NCI-H526 treated with DMSO at 0.1 percent for 48 hours (cell line): Measurements from ENCODE around the gene TOPAZ1.
"Not testable (repeated sequence)": the region's sequence is repeated elsewhere in the genome, so short reads cannot be mapped to it uniquely, and the experiment has no call there.

Source experiments
- DNase-seq: peaks from one replicate; lab custom pipeline; 2025; lab: John Stamatoyannopoulos, UW

The TOPAZ1 gene

DNA sequence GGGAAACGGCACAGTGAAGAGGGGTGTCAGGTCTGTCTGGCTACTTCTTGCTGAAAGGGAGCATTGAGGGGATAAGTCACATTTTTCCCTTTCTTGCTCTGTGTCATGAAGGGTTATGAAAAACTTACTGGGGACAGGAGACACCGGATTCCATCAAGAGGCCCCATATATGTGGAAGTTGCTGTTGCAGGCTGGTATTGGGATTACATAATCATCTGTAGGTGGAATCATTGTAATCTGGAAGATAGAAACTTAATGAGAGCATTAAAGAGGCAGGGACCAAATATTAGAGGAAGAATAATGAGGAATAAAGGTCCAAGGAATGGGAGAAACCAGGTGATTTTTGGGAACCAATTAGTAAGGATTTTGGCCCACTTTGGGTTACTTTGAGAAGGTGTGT, 92.6 kb downstream of the TOPAZ1 start:
- DNase-seq, result no peak

DNA sequence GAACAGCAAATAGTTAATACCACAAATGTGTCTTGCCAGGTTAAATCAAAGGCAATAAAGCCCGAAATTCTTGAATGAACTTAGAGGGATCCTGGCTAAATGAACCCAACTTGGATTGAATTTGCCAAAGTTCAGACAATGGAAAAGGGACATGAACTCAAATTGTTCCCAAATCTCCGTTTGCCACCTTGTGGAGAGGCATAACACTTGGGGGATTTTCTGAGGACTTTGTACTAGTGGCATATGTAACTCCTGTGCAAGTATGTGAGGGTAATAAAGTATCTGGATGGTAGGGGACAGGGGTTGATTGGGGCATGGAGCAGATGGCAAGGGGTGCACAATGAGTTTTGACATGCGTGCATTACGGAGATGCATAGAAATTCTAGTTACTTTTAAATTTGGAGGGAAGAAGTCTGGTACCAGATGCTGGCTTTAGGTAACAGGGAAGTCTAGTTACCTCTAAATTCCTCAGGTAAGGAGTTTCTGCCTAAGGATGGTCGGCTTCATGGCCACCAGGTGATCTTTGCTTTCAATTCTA, 95.6 kb downstream of the TOPAZ1 start:
- no peak for DNase-seq

DNA sequence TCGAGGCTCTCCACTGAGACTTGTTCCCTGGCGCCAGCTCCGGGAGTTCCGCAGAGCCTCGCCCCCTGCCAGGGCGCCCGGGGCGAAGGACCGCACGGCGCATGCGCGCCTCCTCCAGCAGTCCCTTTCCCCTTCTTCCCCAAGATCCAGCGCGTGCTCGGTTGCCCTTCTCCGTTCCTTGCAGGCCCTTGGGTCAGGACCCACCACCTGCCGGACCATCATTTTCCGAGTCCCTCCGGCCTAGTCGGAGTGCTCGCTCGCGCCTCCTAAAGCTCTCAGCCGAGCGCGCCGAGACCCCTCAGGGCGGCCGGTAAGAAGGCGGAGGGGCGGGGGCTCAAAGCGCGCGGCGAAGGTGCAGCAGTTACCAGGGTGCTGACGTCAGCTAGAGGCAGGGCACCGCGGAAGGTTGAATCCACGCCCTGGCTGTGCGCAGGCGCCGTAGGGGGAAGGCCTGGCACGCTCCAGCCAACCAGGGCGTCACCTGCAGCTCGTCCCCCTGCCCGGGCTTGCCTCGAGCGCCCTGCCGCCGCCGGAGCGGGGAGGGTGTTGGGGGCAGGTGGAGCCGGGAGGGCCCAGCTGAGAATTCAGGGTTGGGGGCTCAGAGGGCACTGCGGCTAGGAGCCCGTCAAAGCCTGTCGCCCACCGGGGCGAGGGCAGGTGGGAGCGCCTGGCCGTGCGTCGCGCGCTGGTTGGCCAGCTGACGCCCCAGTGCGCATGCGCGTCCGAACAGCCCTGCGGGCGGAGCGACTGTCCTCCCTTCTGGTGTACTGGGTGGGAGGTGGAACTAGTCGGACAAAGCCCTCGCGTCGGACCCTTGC, 96.5 kb downstream of the TOPAZ1 start, which contains the start of gene TCAIM:
Gene TCAIM (plus strand): TSS at position 757 of the 818 bp plus-strand sequence. CDS start 16,017 bp downstream, outside the sequence.
- peak; percentile 93 for DNase-seq

DNA sequence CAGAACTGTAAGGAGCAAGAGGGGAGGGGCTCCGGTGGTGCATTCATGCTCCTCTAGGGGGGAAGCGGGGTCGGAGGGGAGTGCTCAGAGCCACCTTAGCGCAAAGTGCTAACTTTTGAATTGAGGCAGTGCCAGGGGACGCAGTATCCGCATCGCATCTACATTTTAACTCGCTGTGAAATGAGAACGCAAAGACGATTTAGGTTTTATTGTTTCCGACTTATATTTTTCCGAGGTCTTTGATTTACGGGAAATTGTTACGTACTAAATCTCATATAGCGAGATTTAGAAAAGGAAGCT, 97.1 kb downstream of the TOPAZ1 start:
- DNase-seq, result no peak

DNA sequence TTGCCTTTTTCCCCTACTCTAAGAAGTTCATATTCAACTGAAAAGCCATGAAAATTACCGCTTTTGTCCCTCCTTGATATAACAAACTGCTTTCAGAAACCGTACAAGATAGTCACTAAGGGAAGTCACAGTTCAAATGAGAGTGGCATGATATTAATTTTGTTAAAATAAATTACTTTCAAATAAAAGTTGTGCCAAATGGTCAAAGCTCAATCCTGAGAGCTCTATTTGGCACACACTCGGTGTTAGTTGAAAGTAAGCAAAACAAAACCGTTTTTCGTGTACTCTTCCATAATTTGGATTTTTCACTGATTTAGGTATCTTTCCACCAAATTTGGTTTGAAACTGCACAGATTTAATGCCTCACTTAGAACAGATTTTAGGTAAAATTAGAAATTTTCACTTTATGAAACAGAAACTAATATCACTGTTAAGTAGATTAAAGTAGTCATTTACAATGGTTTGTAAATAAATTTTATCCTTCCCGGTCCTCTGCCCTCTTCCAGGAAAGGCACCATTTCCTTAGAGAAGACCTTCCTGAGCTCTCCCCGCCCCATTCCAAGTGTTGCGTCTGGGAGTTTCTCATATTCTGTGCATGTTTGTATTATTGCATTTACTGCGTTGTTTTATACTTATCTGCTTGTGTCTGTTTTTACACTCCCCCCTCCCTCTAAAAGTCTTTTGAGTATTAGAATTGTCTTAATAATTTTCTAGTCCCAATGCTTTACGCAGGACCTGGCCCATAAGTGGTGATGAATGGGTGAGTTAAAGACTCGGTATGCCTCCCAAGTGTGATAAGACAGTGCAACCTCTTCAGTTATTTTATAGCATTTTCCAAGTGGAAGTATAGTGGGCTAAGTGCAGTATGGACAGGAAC, 97.7 kb downstream of the TOPAZ1 start:
- no peak for DNase-seq

DNA sequence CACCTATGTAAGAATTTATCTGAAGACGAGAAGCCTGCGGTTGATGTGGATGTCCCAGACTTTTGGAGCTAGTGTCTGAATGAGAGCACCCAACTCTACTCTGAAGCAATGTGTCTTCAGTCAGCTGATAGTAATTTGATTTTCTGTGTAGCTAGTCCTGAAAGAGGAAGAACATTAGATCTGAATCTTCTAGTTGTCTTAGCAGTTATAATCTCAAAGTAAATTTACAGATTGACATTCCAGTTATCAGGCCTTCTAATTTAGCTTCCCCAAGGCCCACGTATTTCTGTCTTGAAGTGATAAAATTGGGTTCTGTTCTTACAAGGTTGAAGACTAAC, 98.3 kb downstream of the TOPAZ1 start:
- no peak for DNase-seq

DNA sequence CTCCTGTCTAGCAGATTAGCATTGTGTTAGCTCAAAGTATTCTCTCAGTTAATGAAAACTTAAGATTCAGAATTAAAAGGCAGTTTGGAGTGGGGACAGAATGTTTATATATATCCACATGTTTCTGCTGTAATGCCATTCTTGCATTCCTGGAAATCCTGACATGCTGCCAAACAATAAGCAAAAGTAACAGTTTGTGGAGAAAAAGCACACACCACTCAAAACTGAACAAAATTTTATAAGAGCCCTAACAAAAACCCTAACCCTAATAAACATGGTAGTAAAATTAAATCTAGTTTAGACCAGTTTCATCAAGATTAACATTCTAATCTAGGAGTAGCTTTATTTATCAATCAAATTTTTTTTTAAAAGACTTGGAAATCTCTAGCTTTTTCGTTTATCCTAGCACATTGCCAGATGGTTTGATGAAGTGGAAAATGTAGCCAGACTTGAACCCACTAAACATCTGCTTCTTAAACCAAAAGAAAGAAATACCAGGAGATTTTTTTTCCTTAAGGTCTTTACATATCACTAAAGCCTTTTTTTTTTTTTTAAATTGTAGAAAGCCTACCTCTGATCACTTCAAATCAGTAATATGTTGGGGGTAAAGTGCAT, 100.6 kb downstream of the TOPAZ1 start:
- DNase-seq, result no peak

DNA sequence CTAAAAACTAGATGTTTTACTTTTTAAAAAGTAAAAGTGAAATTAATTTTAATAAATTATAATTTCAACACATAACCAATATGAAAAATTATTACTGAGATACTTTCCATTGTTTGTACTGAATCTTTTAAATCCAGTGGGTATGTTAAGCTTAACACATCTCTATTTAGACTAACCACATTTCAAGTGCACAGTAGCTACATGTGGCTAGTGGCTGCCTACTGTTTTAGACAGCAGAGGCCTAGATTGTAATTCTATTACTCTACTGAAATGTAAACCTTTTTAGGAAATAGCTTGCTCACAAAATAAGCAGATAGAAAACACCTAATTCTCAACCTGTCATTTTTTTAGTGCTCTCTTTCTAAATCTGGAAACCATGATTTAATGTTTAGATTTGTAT, 101.7 kb downstream of the TOPAZ1 start:
- DNase-seq, result no peak

DNA sequence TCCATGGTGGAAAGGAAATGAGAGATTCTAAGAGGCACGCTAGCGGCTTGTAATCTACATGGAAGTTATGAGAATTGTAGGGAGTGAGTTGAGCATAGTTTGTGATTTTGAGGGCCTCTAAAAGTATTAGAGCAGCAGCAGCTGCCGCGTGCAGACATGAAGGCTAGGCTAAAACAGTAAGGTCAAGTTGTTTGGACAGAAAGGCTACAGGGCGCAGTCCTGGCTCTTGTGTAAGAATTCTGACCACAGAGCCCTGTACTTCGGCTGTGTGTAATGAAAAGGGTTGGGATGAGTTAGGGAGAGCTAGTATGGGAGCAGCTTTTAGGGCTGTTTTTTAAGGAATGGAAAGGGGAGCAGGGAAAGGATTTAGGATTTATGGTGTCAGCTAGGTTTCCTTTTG, 104.9 kb downstream of the TOPAZ1 start:
- not testable (repeated sequence) for DNase-seq

DNA sequence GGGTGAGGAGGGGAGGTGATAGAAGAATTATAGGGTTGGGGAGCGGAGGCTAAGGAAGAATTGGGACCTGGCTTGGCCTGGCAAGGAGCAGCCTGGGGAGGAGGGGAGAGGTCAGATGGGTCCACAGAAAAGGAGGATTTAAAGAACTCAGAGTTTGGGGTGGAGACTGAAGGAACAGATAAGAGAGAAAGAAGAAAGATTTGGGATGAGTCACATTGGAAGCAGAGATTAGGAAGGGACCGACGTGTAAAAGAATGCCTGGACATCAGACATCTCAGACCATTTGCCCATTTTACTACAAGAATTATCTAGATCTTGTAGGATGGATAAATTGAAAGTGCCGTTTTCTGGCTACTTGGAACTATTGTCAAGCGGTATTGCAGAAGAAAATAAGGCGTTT, 107.3 kb downstream of the TOPAZ1 start:
- DNase-seq, result no peak

DNA sequence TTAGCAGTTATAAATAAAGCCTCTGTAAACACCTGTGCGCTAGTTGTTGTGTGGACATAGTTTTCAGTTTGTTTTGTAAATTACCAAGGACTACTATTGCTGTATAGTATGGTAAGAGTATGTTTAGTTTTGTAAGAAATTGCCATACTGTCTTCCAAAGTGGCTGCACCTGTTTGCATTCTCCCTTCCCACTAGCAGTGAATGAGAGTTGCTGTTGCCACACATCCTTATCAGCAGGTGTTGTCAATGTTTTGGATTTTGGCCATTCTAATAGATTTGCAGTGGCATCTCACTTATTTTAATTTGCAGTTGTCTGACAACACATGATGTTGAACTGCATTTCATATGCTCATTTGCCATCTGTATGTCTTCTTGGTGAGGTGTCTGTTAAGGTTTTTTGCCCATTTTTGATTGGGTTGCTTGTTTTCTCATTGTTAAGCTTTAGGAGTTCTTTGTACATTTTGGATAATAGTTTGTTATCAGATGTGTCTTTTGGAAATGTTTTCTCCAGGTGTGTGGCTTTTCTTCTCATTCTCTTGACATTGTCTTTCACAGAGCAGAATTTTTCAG, 111.8 kb downstream of the TOPAZ1 start:
- DNase-seq, result no peak

DNA sequence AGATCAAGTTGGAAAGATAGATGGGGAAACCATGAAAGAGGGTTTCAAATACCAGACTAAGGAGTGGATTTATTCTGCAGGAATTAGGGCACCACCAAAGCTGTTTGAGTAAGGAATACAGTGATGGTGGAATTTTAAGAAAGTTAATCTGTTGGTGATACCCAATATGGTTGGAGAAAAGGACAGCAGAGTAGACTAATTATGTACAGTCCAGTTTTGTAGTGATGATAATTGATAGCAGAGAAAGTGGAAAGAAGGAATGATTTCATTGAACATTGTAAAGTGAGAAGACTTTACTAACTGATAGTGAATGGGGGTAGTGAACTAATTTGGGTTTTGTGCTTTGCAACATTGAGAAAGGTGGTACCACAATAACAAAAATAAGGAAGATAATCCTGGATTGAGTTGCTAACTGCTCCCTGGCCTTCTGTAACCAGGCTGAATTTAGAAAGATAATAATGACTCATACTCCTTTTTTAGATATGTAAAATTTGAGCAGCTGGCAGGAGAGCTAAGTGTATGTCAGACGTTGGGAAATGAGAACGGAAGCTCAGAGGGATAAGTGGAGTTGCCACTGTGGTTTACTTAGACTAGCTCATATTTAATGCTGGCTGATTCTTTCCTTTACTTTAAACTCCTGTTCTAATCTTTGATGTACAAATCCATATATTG, 113.8 kb downstream of the TOPAZ1 start:
- DNase-seq, result no peak

DNA sequence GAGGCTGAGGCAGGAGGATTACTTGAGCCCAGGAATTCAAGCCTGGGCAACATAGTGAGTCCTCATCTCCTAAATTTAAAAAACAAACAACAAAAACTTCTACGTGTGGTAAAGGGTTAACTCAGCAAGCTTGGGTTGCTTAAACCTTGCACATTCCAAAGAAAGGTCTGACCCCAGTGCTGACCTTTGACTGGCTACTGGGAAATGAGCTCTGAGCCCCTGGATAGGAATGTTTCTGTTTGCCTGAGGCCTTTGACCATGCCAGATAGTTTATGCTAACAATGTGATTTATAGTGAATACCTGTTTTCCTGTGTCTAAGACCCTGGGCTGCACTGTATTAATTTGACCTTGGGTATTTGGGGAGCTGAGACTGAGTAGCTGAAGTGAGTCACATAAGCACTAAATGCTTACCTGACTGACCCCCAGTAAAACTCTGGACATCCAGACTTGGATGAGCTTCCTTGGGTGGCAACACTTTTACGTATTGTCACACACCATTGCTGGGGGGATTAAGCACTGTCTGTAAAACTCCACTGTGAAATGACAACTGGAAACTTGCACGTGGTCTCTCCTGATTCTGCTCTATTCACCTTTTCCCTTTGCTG, 117.6 kb downstream of the TOPAZ1 start:
- no peak for DNase-seq

DNA sequence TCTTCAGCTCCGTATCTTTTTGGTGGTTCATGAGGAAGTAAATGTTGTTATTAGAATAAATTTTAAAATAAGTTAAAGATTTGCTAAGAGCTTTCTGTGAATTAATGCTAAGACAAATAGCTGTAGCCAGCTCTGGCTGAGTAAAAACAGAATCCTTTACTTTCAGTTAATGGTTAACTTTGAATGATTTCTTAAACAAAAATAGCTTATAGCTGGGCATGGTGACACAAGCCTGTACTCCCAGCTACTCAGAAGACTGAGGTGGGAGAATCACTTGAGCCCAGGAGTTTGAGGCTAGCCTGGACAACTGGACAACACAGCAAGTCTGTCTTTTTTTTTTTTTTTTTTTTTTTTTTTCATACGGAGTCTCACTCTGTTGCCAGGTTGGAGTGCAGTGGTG, 121.9 kb downstream of the TOPAZ1 start:
- no peak for DNase-seq

DNA sequence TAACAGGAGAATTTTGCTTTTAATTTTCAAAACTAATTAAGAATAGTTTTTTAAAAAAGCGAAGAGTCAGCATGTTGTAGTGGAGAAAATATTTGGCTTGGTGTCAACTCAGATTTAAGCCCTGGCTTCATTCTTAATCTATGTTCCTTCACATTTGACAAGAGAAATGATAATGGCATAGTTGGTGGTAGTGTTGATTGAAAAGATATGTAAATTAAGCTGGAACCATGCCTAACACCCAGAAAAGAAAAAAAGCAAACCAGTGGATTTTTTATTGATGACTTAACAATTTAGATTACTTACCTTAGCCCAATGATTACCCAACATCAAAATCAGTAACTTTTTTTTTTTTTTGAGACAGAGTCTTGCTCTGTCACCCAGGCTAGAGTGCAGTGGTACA, 124.3 kb downstream of the TOPAZ1 start:
- DNase-seq, result no peak

DNA sequence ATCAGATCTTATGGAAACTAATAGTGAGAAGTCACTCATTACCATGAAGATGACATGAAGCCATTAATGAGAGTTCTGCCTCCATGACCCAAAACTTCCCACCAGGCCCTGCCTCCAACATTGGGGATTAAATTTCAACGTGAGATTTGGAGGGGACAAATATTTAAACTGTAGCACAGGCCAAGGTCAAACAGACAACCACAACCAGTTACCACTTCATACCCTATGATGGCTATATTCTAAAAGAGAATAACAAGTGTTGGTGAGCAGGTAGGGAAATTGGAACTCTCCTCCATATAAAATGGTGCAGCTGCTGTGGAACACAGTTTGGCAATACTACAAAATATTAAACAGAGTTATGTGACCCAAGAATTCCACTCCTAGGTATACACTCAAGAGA, 133.8 kb downstream of the TOPAZ1 start:
- no peak for DNase-seq
